MG63 (cell line): ENCODE results near the gene CECR2. TPM values are rescaled to one million over a fixed set of nuclear protein-coding genes. Genes with fewer than 3 reads are reported as not detected.

Experiments used
- DNase-seq: peaks from one replicate; pipeline ENCODE4 v3.0.0-alpha.2; 2020
- H3K27me3 ChIP-seq: fragments of 250-450 bp; sonication (Bioruptor Pico); 2 replicates; pipeline ENCODE4 v1.5.1; 2020; ENCODE audit warnings: mild to moderate bottlenecking, moderate library complexity
- H3K36me3 ChIP-seq: fragments of 250-450 bp; sonication (Bioruptor Pico); 2 replicates; pipeline ENCODE4 v1.5.1; 2020; ENCODE audit warnings: mild to moderate bottlenecking, moderate library complexity
- H3K4me3 ChIP-seq: fragments of 250-450 bp; sonication (Bioruptor Pico); 2 replicates; pipeline ENCODE4 v1.5.1; 2020; ENCODE audit warnings: mild to moderate bottlenecking, moderate library complexity
- H3K9me3 ChIP-seq: fragments of 250-450 bp; sonication (Bioruptor Pico); 2 replicates; pipeline ENCODE4 v1.5.1; 2020; ENCODE audit warnings: mild to moderate bottlenecking, moderate library complexity
- total RNA-seq: library from RNA; depleted of rRNA; stranded (reverse); fragments of >200 nt; shearing (Covaris generic); gene quantifications from 2 replicates; pipeline ENCODE4 v1.2.3, GENCODE V29; 2014; ENCODE audit warnings: low replicate concordance; rRNA removed

Gene CECR2
- total RNA-seq, 1 experiment from 2014 or later = 0.20 TPM

- no peaks in the 10 kb centered on the region for H3K27me3 ChIP-seq
- no peaks in the 10 kb centered on the region for H3K36me3 ChIP-seq
- no peak for DNase-seq
- H3K9me3 ChIP-seq = no peaks in the 10 kb centered on the region
- no peak overlapping the region for H3K4me3 ChIP-seq
These were observed 213.9 kb downstream of the CECR2 start for GRCh38 chr22:17583151-17583550.

GRCh38 chr22:17586831-17587440, 217.7 kb downstream of the CECR2 start:
- Histone ChIP-seq H3K4me3 (no peak overlapping the region), H3K9me3 (no peaks in the 10 kb centered on the region), H3K27me3 (no peaks in the 10 kb centered on the region), H3K36me3 (peaks cover 4% of the 10 kb centered on the region)
- no peak for DNase-seq

DNA sequence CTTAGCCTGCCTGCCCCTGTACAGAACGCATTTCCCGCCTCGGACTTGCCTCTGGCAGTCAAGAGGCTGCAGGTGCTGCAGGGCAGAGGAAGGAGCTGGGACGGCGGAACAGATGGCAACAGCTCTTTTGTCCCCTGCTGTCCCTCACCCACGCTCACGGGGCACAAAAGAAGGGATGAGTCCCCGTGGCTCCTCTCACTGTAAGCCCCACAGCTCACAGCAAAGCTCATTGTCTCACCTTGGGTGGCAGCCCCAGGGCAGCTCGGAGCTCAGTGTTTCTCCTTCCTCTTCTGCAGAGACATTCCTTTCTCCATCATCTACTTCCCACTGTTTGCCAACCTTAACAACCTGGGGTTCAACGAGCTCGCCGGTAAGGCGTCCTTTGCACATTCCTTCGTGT, 218.4 kb downstream of the CECR2 start:
- H3K4me3 ChIP-seq = no peak overlapping the region
- H3K9me3 ChIP-seq = no peaks in the 10 kb centered on the region
- H3K27me3 ChIP-seq = no peaks in the 10 kb centered on the region
- no peak for DNase-seq
- H3K36me3 ChIP-seq = peaks cover 7% of the 10 kb centered on the region

DNA sequence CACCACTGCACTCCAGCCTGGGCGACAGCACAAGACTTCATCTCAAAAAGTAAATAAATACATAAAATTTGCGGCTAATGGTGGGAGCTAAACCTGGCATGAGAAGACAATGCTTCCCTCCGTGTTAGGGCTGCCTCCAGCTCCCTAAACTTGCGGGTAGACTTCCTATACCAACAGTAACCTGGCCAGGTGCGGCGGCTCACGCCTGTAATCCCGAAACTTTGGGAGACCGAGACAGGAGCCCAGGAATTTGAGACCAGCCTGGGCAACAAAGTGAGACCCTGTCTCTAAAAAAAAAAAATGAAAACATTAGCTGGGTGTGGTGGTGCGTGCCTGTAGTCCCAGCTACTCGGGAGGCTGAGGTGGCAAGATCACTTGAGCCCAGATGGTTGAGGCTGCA, 219.3 kb downstream of the CECR2 start:
- H3K4me3 ChIP-seq = no peak overlapping the region
- H3K27me3 ChIP-seq = no peaks in the 10 kb centered on the region
- H3K36me3 ChIP-seq = peaks cover 15% of the 10 kb centered on the region
- no peak for DNase-seq
- no peaks in the 10 kb centered on the region for H3K9me3 ChIP-seq

DNA sequence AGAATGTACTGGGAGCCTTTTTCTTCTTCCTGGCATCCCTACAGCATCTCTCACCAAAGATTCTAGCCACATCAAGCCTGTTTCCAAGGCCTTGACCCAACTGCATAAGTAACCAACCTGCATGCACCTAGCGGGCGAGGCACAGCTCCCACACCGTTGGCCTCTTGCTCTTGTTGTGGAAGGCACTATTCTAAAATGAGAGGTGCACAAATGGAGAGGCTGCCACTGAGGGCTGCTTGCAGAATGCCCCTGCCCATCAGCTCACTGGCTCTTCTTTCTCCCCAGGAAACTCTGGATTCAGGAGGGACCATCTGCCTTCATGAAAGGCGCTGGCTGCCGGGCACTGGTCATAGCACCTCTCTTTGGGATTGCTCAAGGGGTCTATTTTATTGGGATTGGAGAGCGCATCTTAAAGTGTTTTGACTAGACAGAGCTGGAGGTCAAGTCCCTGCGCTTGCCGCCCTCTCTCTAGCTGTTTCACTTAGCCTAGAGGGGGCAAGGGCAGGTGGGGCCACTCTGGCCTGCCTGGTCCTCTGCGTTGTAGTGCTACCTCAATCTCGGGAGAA, 220.6 kb downstream of the CECR2 start:
- Histone ChIP-seq H3K36me3 (peaks cover 26% of the 10 kb centered on the region), H3K4me3 (no peak overlapping the region), H3K9me3 (no peaks in the 10 kb centered on the region), H3K27me3 (no peaks in the 10 kb centered on the region)
- DNase-seq = no peak

DNA sequence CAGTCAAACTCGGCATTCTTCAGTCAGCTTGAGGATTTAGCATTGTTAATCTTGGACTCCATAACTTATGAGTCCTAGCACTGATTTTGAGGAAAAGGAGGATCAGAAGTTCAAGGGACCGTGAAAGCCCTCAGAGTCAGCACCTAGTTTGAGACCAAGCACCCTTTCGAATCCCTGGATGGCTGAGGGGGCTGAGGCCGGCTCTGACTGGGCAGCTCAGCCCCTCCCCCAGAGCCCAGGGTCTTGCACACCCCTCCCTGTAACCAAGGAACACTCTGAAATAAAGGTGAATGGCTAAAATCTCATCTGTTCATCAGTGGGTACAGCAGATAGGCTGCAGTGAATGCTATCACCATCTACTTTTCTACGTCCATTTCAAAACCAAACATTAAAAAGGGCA, 221.3 kb downstream of the CECR2 start:
- DNase-seq = no peak
- H3K27me3 ChIP-seq = no peaks in the 10 kb centered on the region
- H3K36me3 ChIP-seq = peaks cover 33% of the 10 kb centered on the region
- H3K4me3 ChIP-seq = no peak overlapping the region
- no peaks in the 10 kb centered on the region for H3K9me3 ChIP-seq

DNA sequence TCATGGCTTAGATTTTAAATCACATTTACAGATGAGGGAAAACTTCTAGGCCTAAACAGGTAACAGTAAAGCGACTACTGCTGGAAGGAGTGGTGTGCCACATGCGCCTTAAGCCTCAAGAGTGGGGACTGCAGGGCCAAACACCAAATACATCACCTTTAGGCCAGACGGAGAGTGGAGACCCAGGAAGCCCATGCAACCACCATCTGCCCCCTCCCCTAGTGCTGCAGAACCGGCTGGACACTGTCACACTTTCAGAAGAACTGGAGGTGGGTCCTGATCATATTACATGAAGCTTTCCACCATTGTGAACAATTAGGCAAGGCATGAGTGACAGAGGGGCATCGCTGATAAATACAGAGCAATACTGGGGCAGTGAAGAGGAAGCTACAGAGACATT, 222.9 kb downstream of the CECR2 start:
- no peak for DNase-seq
- H3K36me3 ChIP-seq = peaks cover 49% of the 10 kb centered on the region
- no peaks in the 10 kb centered on the region for H3K27me3 ChIP-seq
- no peak overlapping the region for H3K4me3 ChIP-seq
- no peaks in the 10 kb centered on the region for H3K9me3 ChIP-seq

GRCh38 chr22:17596226-17596625, 227.0 kb downstream of the CECR2 start:
- no peaks in the 10 kb centered on the region for H3K9me3 ChIP-seq
- no peak overlapping the region for H3K4me3 ChIP-seq
- DNase-seq = no peak
- H3K36me3 ChIP-seq = peaks cover 84% of the 10 kb centered on the region
- H3K27me3 ChIP-seq = no peaks in the 10 kb centered on the region

DNA sequence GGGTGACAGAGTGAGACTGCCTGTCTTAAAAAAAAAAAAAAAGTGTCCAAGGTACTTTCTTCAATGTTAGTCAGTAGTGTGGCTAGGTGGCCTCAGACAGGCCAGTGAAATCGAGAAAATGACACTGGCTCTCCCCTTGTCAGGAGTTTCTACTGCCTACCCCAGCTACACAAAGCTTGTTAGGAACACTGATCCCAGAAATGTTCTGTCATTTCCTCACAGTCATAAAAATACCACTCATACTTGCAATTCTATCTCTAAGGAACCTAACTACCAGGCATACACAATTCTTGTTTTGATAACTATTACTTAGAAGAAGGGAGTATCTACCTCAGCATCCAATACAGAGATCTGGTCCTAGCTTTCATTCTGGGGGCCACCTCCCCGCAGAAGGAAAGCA, 228.0 kb downstream of the CECR2 start:
- H3K27me3 ChIP-seq = no peaks in the 10 kb centered on the region
- peaks cover 78% of the 10 kb centered on the region for H3K36me3 ChIP-seq
- DNase-seq = no peak
- no peaks in the 10 kb centered on the region for H3K9me3 ChIP-seq
- no peak overlapping the region for H3K4me3 ChIP-seq

- Histone ChIP-seq H3K9me3 (no peaks in the 10 kb centered on the region), H3K36me3 (peaks cover 78% of the 10 kb centered on the region), H3K27me3 (no peaks in the 10 kb centered on the region), H3K4me3 (no peak overlapping the region)
- DNase-seq = no peak
These were observed 229.1 kb downstream of the CECR2 start for GRCh38 chr22:17598318-17598717.

DNA sequence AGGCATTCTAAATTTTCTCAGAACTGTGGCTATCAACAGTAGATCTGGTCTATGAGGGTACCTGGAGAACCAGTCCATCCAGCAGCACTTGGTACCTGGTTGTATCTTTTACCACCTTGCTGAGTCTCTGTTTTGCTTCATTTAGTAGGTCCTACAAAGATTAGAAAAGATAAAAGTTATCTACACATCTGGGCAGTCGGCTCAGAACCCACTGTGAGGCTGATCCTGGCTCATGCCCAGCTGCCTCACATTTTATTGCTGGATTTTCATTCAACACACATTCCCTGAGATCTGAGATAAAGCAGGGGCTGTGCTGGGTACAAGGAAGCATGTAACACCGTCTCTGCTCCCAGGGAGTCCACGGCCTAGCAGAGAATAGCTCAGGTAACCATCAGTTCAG, 231.8 kb downstream of the CECR2 start:
- DNase-seq = no peak
- Histone ChIP-seq H3K9me3 (no peaks in the 10 kb centered on the region), H3K27me3 (no peaks in the 10 kb centered on the region), H3K36me3 (peaks cover 66% of the 10 kb centered on the region), H3K4me3 (no peak overlapping the region)

DNA sequence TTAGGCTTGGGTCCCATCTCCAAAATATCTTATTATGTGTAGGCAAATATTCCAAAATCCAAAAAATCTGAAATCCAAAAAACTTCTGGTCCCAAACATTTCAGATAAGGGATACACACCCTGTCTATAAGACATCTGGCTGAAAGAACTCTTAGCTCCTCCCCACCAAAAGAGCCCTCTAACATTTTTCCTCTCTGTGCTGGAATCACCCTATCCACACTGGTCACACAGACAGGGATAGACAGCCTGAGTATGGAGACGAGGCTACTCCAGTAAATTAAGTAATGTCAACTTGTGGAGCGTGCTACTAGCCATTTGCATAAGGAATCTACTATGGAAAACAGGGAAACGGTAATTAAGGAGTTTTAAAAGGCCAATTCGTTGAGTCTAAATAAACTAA, 234.4 kb downstream of the CECR2 start:
- Histone ChIP-seq H3K27me3 (no peaks in the 10 kb centered on the region), H3K4me3 (no peak overlapping the region), H3K9me3 (no peaks in the 10 kb centered on the region), H3K36me3 (peaks cover 53% of the 10 kb centered on the region)
- DNase-seq = no peak

- H3K9me3 ChIP-seq = no peaks in the 10 kb centered on the region
- no peak for DNase-seq
- no peaks in the 10 kb centered on the region for H3K27me3 ChIP-seq
- H3K4me3 ChIP-seq = no peak overlapping the region
- peaks cover 52% of the 10 kb centered on the region for H3K36me3 ChIP-seq
These were observed 237.2 kb downstream of the CECR2 start for GRCh38 chr22:17606496-17606895.

Other genes starting within 250 kb of the CECR2 start
- gene TMEM121B, start 248.1 kb upstream of the CECR2 start, total RNA-seq = not detected in 2 replicates
- gene HDHD5, start 210.2 kb upstream of the CECR2 start, total RNA-seq = 88.1 and 148 TPM in 2 replicates
- gene ADA2, start 150.0 kb upstream of the CECR2 start, total RNA-seq = not detected in 2 replicates
- gene SLC25A18, start 194.0 kb downstream of the CECR2 start, total RNA-seq = 0.16 TPM in 1 of 2 replicates, not detected in the other